ENCODE results near the gene PNPLA7. TPM values are rescaled to one million over a fixed set of nuclear protein-coding genes. Genes with fewer than 3 reads are reported as not detected.

Gene PNPLA7
- 0.22 and 0.66 TPM in 2 replicates for total RNA-seq

DNA sequence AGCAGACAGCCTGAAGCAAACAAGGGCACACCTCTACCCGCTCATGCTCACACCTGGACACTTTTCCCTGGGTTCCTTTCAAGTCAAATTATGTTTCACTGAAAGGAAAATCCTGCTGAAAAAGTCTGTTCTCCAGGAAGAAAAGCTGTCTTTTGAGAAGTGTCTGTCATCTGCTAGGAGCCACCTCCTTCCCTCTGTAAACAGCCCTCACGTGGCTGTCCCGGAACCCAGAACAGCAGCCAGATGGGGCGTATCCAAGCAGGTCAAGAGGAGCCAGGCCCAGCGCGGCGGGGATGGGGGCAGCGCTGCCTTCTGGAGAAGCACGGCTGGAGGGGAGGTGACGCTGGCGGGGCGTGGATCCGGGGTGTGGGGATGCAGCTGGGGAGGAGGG, at the start of gene PNPLA7:
TSS of gene PNPLA7 (minus strand) at position 172 of the 391 bp plus-strand sequence. CDS start 205 bp downstream, outside the sequence.

GRCh38 chr9:137590469-137591383, 40.5 kb upstream of the PNPLA7 start, which contains the start of gene ZMYND19:
Gene ZMYND19 (minus strand): TSS chr9:137590512. CDS start chr9:137590263, 249 bp downstream.

DNA sequence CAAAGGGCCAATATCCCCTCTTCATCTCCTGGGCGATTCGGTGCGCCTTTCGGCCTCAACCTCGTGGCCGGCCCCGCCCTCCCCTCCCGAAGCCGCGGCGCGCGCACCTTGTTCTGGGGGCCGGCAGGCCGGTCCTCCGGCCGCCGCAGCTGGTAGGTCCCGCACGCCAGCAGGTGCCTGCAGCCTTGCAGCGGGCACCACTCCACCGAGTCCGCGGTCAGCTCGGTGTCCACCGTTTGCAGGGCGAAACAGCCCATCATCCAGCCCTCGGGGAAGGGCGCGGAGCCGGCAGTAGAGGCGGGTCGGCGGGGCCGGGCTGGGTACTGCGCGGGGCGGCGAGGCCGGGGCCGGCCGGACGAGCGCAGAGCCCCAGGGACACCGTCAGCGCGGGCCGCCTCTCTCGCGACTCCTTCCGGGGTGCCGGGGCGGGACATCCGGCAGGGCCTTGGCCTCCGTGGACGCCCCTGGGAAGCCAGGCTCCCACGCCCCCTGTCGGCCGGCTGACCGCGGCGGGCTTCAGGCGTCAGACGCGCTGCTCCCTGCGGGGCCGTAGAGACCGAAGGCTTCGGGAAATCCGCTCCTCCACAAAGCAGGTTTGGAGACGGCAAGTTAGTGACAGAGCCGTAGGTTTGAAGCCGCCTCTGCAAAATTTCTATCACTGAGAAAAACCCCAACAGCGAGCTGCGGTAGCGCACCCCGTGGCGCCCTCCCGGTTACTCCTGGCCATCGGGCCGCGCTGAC, 28.5 kb upstream of the PNPLA7 start, which contains the start of gene DPH7:
TSS of gene DPH7 (minus strand) at position 408 of the 741 bp plus-strand sequence. CDS start at position 260, 148 bp downstream.

DNA sequence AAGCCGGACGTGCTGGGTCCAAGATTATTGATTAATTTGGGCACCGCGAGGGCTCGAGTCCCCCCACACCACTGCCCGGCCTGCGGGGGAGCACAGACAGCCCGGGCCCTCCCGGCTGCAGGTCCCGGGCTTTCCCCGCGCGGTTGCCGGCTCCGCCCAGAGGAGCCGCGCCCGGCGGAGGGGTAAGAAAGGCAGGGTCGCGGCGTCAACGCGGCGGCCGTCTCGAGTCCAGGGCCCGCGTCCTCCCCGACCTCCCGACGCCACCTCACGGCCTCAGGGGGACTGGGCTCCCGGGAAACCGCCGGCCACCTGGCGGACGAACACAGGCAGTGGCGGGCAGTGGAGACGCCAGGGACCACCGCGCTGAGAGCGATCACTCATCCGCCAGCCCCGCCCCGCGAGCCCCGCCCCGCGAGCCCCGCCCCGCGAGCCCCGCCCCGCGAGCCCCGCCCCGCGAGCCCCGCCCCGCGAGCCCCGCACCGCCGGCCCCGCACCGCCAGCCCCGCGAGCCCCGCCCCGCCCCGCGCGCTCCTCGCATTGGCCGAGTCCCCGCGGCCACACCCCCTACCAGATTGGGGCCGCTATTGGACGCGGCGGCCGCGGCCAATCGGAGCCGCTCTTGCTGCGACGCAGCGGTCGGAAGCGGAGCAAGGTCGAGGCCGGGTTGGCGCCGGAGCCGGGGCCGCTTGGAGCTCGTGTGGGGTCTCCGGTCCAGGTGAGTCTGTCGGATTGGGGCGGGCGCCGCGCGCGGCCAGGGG, 1.2 kb upstream of the PNPLA7 start, which contains the start of gene MRPL41:
TSS of gene MRPL41 (plus strand) at position 616 of the 758 bp plus-strand sequence. CDS start 203 bp downstream, outside the sequence.

GRCh38 chr9:137459152-137459600, 91.0 kb downstream of the PNPLA7 start, which contains the start of gene NSMF:
Gene NSMF (minus strand): TSS chr9:137459334. CDS start chr9:137459102, 232 bp downstream.

GRCh38 chr9:137441289-137441934, 108.8 kb downstream of the PNPLA7 start, which contains the start of gene ENTPD8:
Gene ENTPD8 (minus strand): TSS chr9:137441357. CDS start chr9:137438285, 3,072 bp downstream.

GRCh38 chr9:137422604-137423513, 127.3 kb downstream of the PNPLA7 start, which contains the start of the genes EXD3 and NOXA1:
Gene EXD3 (minus strand): TSS chr9:137423162. CDS start chr9:137395357, 27,805 bp downstream.
Gene NOXA1 (plus strand): TSS chr9:137423393. CDS start chr9:137423530, 137 bp downstream.

Other genes starting within 250 kb of the PNPLA7 start
- 12.1 and 16.5 TPM in 2 replicates for gene NRARP, start 248.1 kb downstream of the PNPLA7 start, total RNA-seq
- 9.0 and 9.3 TPM in 2 replicates for gene EXD3, start 127.2 kb downstream of the PNPLA7 start, total RNA-seq
- 0.27 and 0.29 TPM in 2 replicates for gene NOXA1, start 127.0 kb downstream of the PNPLA7 start, total RNA-seq
- gene ENTPD8, start 109.0 kb downstream of the PNPLA7 start, total RNA-seq: not detected in 2 replicates
- 38.8 and 44.0 TPM in 2 replicates for gene NSMF, start 91.1 kb downstream of the PNPLA7 start, total RNA-seq
- 37.7 and 45.1 TPM in 2 replicates for gene MRPL41, start 1.5 kb upstream of the PNPLA7 start, total RNA-seq
- gene DPH7, start 28.5 kb upstream of the PNPLA7 start, total RNA-seq: 22.8 and 23.9 TPM in 2 replicates
- 16.8 and 19.7 TPM in 2 replicates for gene ZMYND19, start 40.1 kb upstream of the PNPLA7 start, total RNA-seq
- gene ARRDC1, start 55.3 kb upstream of the PNPLA7 start, total RNA-seq: 14.8 and 21.1 TPM in 2 replicates
- 51.7 and 60.1 TPM in 2 replicates for gene EHMT1, start 68.6 kb upstream of the PNPLA7 start, total RNA-seq